DOHH2 (cell line): ENCODE data around the gene MS4A2.
"Not testable (repeated sequence)": the region's sequence is repeated elsewhere in the genome, so short reads cannot be mapped to it uniquely, and the experiment has no call there.

ENCODE experiments used
- H3F3A ChIP-seq: fragments of 200-600 bp; sonication (generic), shearing (Covaris generic); 2 replicates; pipeline ENCODE4 v1.6.0; 2016; ENCODE audit warnings: antibody characterized with exemption, mild to moderate bottlenecking; ENCODE audit not compliant: control insufficient read depth, insufficient read depth
- H3K27ac ChIP-seq: fragments of 200-600 bp; sonication (generic); 2 replicates; pipeline ENCODE4 v1.5.1; 2014; ENCODE audit warnings: low read depth, mild to moderate bottlenecking, low read length, moderate library complexity
- H3K27me3 ChIP-seq: fragments of 200-600 bp; sonication (generic); 2 replicates; pipeline ENCODE4 v1.6.1; 2014; ENCODE audit warnings: mild to moderate bottlenecking, low read length, mixed read lengths; ENCODE audit not compliant: control insufficient read depth
- H3K36me3 ChIP-seq: fragments of 200-600 bp; sonication (generic); 2 replicates; pipeline ENCODE4 v1.6.1; 2014; ENCODE audit warnings: mild to moderate bottlenecking, low read length, moderate library complexity, mixed read lengths; ENCODE audit not compliant: control insufficient read depth
- H3K4me1 ChIP-seq: fragments of 200-600 bp; sonication (generic); 2 replicates; pipeline ENCODE4 v1.6.1; 2014; ENCODE audit warnings: mild to moderate bottlenecking, low read length, mixed read lengths; ENCODE audit not compliant: control insufficient read depth
- H3K4me2 ChIP-seq: fragments of 200-600 bp; sonication (generic); 2 replicates; pipeline ENCODE4 v1.6.0; 2014; ENCODE audit warnings: mild to moderate bottlenecking, low read length, moderate library complexity
- H3K4me3 ChIP-seq: fragments of 200-600 bp; sonication (generic); 2 replicates; pipeline ENCODE4 v1.5.1; 2014; ENCODE audit warnings: mild to moderate bottlenecking, low read length, mixed read lengths
- H3K79me2 ChIP-seq: fragments of 200-600 bp; sonication (generic); 2 replicates; pipeline ENCODE4 v1.6.1; 2014; ENCODE audit warnings: mild to moderate bottlenecking, low read length, mixed read lengths; ENCODE audit not compliant: control insufficient read depth
- H3K9me2 ChIP-seq: fragments of 200-600 bp; sonication (generic); replicated peaks from 2 replicates; pipeline ENCODE4 v1.6.1; 2014; ENCODE audit warnings: mild to moderate bottlenecking, low read length, mixed read lengths; ENCODE audit not compliant: control insufficient read depth
- H3K9me3 ChIP-seq: fragments of 200-600 bp; sonication (generic); 2 replicates; pipeline ENCODE4 v1.6.1; 2014; ENCODE audit warnings: antibody characterized with exemption, low read length, mixed read lengths; ENCODE audit not compliant: control insufficient read depth, insufficient read depth
- H4K20me1 ChIP-seq: fragments of 200-600 bp; sonication (generic); 2 replicates; pipeline ENCODE4 v1.6.0; 2014; ENCODE audit warnings: low read depth, mild to moderate bottlenecking, antibody characterized with exemption, low read length, moderate library complexity; ENCODE audit not compliant: control insufficient read depth, insufficient read depth
- CTCF ChIP-seq: fragments of 200-600 bp; sonication (generic); IDR thresholded peaks from one replicate; pipeline ENCODE4 v1.5.1; 2014; ENCODE audit warnings: antibody characterized with exemption, mild to moderate bottlenecking, low read depth, low read length; ENCODE audit not compliant: poor library complexity, severe bottlenecking
- EZH2phosphoT487 ChIP-seq: fragments of 200-600 bp; sonication (generic); IDR thresholded peaks from 2 replicates; pipeline ENCODE4 v1.6.1; 2017; ENCODE audit warnings: borderline replicate concordance, mild to moderate bottlenecking, antibody characterized with exemption, low read length, moderate library complexity, mixed read lengths

MS4A2 gene

GRCh38 chr11:60088364-60088763, at the start of gene MS4A2:
Gene MS4A2 (plus strand): TSS chr11:60088664. CDS start chr11:60088766, 102 bp downstream.
- Histone ChIP-seq H3K4me2 (no peak within 1 kb of the TSS), H3K4me3 (no peak within 1 kb of the TSS), H3K79me2 (no peaks in the 10 kb centered on the region), H3K27ac (no peak within 1 kb of the TSS), H3K36me3 (no peaks in the 10 kb centered on the region), H4K20me1 (no peaks in the 10 kb centered on the region), H3K27me3 (no peaks in the 10 kb centered on the region), H3K9me2 (no peaks in the 10 kb centered on the region), H3F3A (no peaks in the 10 kb centered on the region), H3K4me1 (no peaks in the 10 kb centered on the region), H3K9me3 (no peaks in the 10 kb centered on the region)
- TF ChIP-seq CTCF, result no peak
- no peak for TF ChIP-seq EZH2phosphoT487

GRCh38 chr11:60040109-60040508, 48.4 kb upstream of the MS4A2 start, which contains the start of gene OOSP2:
Gene OOSP2 (plus strand): TSS chr11:60040409. CDS start chr11:60040460, 51 bp downstream.
- TF ChIP-seq EZH2phosphoT487, result no peak
- TF ChIP-seq CTCF, result no peak
- H3K27me3 ChIP-seq, result 0 out of 2 replicates have a peak, but pooled peaks cover 6% of the 10 kb centered on the region

GRCh38 chr11:60050422-60050821, 38.0 kb upstream of the MS4A2 start:
- not testable (repeated sequence) for H3K36me3 ChIP-seq, H3K27ac ChIP-seq, H3K4me1 ChIP-seq, H4K20me1 ChIP-seq, H3K79me2 ChIP-seq, H3K4me3 ChIP-seq, H3K4me2 ChIP-seq, H3K9me3 ChIP-seq, H3K27me3 ChIP-seq, H3F3A ChIP-seq, H3K9me2 ChIP-seq

More at GRCh38 chr11:60040109-60040508, 48.4 kb upstream of the MS4A2 start, which contains the start of gene OOSP2:
- Histone ChIP-seq H3K79me2 (no peaks in the 10 kb centered on the region), H3K9me2 (no peaks in the 10 kb centered on the region), H3K9me3 (no peaks in the 10 kb centered on the region), H3K4me3 (no peak within 1 kb of the TSS), H4K20me1 (no peaks in the 10 kb centered on the region), H3K4me2 (no peak within 1 kb of the TSS), H3K36me3 (no peaks in the 10 kb centered on the region), H3K27ac (no peak within 1 kb of the TSS), H3K4me1 (no peaks in the 10 kb centered on the region), H3F3A (no peaks in the 10 kb centered on the region)

- not testable (repeated sequence) for H3K4me2 ChIP-seq, H3K9me3 ChIP-seq, H3K4me3 ChIP-seq, H3K27me3 ChIP-seq, H3K27ac ChIP-seq, H4K20me1 ChIP-seq, H3K9me2 ChIP-seq, H3K79me2 ChIP-seq, H3K4me1 ChIP-seq, H3F3A ChIP-seq, H3K36me3 ChIP-seq
These were observed 37.6 kb upstream of the MS4A2 start for GRCh38 chr11:60050839-60051238.
